WERI-Rb-1 (cell line): ENCODE data around the gene TMEM245.

Source experiments
- DNase-seq: peaks from one replicate; pipeline ENCODE4 v3.0.0-alpha.2; 2020
- H3K27ac ChIP-seq: fragments of 250-450 bp; sonication (Bioruptor Pico); 2 replicates; pipeline ENCODE4 v1.5.1; 2020; ENCODE audit warnings: mild to moderate bottlenecking, moderate library complexity
- H3K27me3 ChIP-seq: fragments of 250-450 bp; sonication (Bioruptor Pico); 2 replicates; pipeline ENCODE4 v1.5.1; 2021; ENCODE audit warnings: mild to moderate bottlenecking, low read depth, moderate library complexity; ENCODE audit not compliant: insufficient read depth, severe bottlenecking
- H3K36me3 ChIP-seq: fragments of 250-450 bp; sonication (Bioruptor Pico); 2 replicates; pipeline ENCODE4 v1.5.1; 2020; ENCODE audit warnings: mild to moderate bottlenecking, moderate library complexity
- H3K4me3 ChIP-seq: 2 replicates; pipeline ENCODE4 v1.5.1; 2011; ENCODE audit warnings: low read depth, mild to moderate bottlenecking, control low read depth, low read length
- H3K9me3 ChIP-seq: fragments of 250-450 bp; sonication (Bioruptor Pico); 2 replicates; pipeline ENCODE4 v1.5.1; 2021; ENCODE audit warnings: mild to moderate bottlenecking, moderate library complexity; ENCODE audit not compliant: severe bottlenecking
- TF ChIP-seq, protein P1 (sequence below): IDR thresholded peaks from 2 replicates; pipeline ENCODE4 v1.5.1; 2011; ENCODE audit warnings: low read depth, mild to moderate bottlenecking, control low read depth, inconsistent platforms, low read length

The TMEM245 gene

DNA sequence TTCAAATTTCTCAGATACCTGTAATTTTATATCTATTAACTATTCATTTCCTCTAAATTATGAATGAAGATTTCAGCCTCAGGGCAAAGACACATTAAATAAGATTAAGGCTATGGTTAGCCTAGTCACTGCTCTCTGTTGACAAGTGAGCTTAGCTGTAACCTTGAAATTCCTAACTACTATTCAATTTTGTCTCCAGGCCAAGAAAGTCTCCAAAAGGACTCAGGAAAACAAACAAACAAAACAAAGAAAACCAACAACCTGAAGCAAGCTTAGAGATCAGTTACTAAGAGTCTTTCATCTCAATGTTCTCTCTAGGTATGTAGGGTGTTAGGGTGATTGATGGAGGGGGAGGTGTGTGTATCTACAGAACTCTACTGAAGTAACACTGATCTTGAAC lies 96.9 kb downstream of the TMEM245 start:
- Histone ChIP-seq H3K27me3 (no peaks in the 10 kb centered on the region), H3K27ac (no peak overlapping the region), H3K36me3 (peaks cover 36% of the 10 kb centered on the region), H3K9me3 (no peaks in the 10 kb centered on the region), H3K4me3 (no peak overlapping the region)
- TF ChIP-seq, protein P1, sequence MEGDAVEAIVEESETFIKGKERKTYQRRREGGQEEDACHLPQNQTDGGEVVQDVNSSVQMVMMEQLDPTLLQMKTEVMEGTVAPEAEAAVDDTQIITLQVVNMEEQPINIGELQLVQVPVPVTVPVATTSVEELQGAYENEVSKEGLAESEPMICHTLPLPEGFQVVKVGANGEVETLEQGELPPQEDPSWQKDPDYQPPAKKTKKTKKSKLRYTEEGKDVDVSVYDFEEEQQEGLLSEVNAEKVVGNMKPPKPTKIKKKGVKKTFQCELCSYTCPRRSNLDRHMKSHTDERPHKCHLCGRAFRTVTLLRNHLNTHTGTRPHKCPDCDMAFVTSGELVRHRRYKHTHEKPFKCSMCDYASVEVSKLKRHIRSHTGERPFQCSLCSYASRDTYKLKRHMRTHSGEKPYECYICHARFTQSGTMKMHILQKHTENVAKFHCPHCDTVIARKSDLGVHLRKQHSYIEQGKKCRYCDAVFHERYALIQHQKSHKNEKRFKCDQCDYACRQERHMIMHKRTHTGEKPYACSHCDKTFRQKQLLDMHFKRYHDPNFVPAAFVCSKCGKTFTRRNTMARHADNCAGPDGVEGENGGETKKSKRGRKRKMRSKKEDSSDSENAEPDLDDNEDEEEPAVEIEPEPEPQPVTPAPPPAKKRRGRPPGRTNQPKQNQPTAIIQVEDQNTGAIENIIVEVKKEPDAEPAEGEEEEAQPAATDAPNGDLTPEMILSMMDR, result no peak
- no peak for DNase-seq

DNA sequence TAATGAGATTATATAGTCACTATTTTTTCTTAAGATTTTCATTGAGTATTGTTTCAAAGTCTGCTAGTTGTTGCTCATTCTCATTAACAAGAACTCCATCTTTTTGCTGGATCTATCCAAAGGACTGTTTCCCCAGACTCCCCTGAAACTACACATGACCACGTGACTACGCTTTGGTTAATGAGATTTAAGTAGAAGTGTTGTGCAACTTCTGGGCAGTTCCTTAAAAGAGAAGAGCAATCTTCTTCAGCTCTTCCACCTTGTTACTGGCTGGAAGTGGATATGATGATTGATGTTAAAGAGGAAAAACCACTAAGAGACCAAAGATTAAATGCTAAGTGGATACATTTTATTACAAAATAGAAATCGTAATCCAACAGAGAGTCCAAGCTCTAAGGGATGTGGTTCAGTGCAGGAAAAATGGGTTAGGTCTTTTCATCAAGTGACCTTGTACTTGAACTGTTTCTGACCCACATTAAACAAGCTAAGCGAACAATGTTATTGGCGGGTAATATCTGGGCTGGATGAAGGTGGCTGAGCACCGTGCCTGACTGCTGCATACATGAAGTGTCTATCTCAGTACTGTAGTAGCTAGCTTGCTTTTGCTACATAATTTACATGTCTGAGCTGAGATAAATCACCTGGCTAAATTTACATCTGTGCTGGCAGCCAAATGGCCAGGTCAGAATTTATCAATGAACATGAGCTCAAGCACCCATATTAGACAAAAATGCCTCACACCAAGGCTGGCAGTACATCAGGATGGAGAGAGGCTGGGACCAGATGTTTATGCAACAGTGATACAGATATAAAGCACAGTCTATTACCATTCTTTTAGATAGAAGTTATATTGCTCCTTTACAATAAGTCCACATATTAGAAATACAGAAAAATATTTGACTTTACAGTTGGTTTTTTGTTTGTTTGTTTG lies 98.9 kb downstream of the TMEM245 start:
- Histone ChIP-seq H3K4me3 (no peak overlapping the region), H3K36me3 (peaks cover 40% of the 10 kb centered on the region), H3K27me3 (no peaks in the 10 kb centered on the region), H3K9me3 (no peaks in the 10 kb centered on the region), H3K27ac (no peak overlapping the region)
- DNase-seq, result no peak
- TF ChIP-seq, protein P1, result no peak

DNA sequence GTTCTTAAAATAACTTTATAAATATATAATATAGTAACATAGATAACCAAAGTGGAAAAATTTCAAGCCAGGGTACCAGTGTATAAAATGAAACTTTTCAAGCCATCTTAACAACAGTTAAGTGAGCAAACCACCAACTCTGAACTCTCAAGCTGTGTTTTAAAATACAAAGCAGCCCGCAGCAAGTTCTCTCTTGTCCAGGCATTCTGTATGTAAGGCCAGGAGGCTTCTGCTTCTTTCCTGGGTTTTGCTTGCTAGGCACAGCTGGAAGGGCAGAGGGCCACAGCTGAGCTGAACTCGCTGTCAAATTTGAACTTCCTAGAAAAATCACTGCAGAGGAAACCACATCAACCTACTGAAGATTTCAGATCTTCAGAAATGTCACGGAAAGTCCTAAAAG lies 99.6 kb downstream of the TMEM245 start:
- Histone ChIP-seq H3K27ac (no peak overlapping the region), H3K36me3 (peaks cover 40% of the 10 kb centered on the region), H3K27me3 (no peaks in the 10 kb centered on the region), H3K4me3 (no peak overlapping the region), H3K9me3 (no peaks in the 10 kb centered on the region)
- DNase-seq, result no peak
- TF ChIP-seq, protein P1, result no peak

DNA sequence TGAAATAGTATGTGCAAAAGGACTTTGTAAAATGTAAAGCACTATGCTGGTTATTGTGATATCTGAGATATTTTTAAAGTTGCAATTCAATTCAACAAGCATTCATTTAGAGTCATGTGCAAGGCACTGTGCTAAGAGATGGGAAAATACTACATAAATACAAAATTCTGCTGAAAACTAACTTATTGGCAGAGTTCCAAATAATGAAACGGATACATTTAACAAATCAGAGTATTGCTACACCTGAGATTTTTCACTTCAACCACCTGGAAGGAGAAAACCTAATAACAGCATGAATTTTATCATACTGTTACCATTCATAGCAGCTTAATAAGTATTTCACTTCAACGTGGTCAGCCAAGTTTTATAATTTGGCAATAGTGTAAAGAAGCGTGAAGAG lies 100.3 kb downstream of the TMEM245 start:
- no peaks in the 10 kb centered on the region for H3K27me3 ChIP-seq
- peaks cover 38% of the 10 kb centered on the region for H3K36me3 ChIP-seq
- H3K9me3 ChIP-seq, result no peaks in the 10 kb centered on the region
- H3K27ac ChIP-seq, result no peak overlapping the region
- TF ChIP-seq, protein P1, result no peak
- no peak for DNase-seq
- H3K4me3 ChIP-seq, result no peak overlapping the region

DNA sequence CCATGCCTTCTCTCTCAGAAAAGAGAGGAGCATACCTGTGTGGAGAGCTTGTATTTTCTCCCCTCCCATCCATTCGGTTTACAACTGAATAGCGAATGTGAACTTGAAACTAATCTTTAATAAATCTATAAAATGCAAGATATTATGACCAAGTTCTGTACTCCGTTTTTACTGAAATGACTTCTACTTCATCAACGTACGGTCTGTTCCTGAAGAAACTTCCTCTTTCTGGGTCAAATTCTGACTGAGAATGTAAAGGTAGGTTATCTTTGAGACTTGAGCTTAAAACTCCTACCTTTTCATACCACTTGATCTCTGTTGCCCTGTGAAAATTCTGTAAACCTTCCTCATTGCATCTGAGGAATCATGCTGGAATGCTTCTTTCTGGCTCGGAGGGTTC lies 102.3 kb downstream of the TMEM245 start:
- TF ChIP-seq, protein P1, result no peak
- no peak overlapping the region for H3K27ac ChIP-seq
- no peaks in the 10 kb centered on the region for H3K9me3 ChIP-seq
- peaks cover 36% of the 10 kb centered on the region for H3K36me3 ChIP-seq
- H3K4me3 ChIP-seq, result no peak overlapping the region
- no peaks in the 10 kb centered on the region for H3K27me3 ChIP-seq
- DNase-seq, result no peak

DNA sequence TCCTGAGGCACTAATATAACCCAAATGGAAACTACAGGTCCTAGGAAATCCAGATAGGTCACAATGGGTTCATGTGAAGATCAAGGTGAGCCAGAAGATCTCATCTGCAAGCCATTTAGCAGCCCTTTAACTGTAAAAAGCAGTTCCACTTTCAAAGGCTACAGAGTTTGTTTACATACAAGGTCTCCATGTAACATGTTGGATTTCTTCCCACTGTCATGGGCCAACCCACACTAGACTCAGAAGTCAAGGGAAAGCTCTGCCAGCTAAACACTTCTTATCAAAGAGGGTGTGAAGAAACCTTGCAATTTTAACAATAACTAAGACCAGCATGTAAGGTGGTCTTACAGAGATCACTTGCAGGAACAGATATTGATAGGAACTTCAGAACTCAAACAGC lies 102.7 kb downstream of the TMEM245 start:
- no peak overlapping the region for H3K27ac ChIP-seq
- no peaks in the 10 kb centered on the region for H3K9me3 ChIP-seq
- no peak for DNase-seq
- peaks cover 36% of the 10 kb centered on the region for H3K36me3 ChIP-seq
- TF ChIP-seq, protein P1, result no peak
- H3K4me3 ChIP-seq, result no peak overlapping the region
- no peaks in the 10 kb centered on the region for H3K27me3 ChIP-seq
